Gastroesophageal sphincter (tissue), 4 donors: ENCODE measurements around the gene MTMR12. TPM values are rescaled to one million over a fixed set of nuclear protein-coding genes. Genes with fewer than 3 reads are reported as not detected.

ENCODE experiments used
- ATAC-seq: fragments of 150-250 bp; one replicate; pipeline ENCODE4 v1.9.1; 2016; ENCODE audit warnings: mild to moderate bottlenecking, moderate library complexity
- H3K27ac ChIP-seq, 4 donors: fragments of 200-600 bp; sonication (generic) in 3 of 4; 1 replicate in 3 of 4; 2 replicates in 1 of 4; pipeline ENCODE4 v1.5.1; 2016 to 2019
- H3K27me3 ChIP-seq: fragments of 200-600 bp; sonication (generic); one replicate; pipeline ENCODE4 v1.5.1; 2019
- H3K36me3 ChIP-seq, 2 donors: fragments of 200-600 bp; sonication (generic); one replicate each; pipeline ENCODE4 v1.5.1; 2019; ENCODE audit warnings: control low read depth in 1 of 2
- H3K4me1 ChIP-seq, 3 donors: fragments of 200-600 bp; sonication (generic); 1 replicate in 2 of 3; 2 replicates in 1 of 3; pipeline ENCODE4 v1.5.1; 2016 to 2019; ENCODE audit warnings: control low read depth in 2 of 3
- H3K4me3 ChIP-seq, 2 donors: fragments of 200-600 bp; sonication (generic); one replicate each; pipeline ENCODE4 v1.5.1; 2019; ENCODE audit warnings: mild to moderate bottlenecking in 1 of 2, moderate library complexity in 1 of 2
- H3K9me3 ChIP-seq, 3 donors: fragments of 200-600 bp; sonication (generic); one replicate each; pipeline ENCODE4 v1.5.1; 2017 to 2019; ENCODE audit warnings: control low read depth in 2 of 3
- CTCF ChIP-seq, 4 experiments: fragments of 200-600 bp in 2 of 4; fragments of 450-650 bp in 2 of 4; sonication (generic) in 1 of 4; IDR thresholded peaks; one replicate each; pipeline ENCODE4 v1.5.1; 2017 to 2019; ENCODE audit warnings: antibody characterized with exemption in 4 of 4, mild to moderate bottlenecking in 2 of 4, moderate library complexity in 2 of 4
- EP300 ChIP-seq: sonication (generic); formaldehyde crosslinking; IDR thresholded peaks from one replicate; pipeline ENCODE4 v1.6.1; 2017; ENCODE audit warnings: antibody characterized with exemption, mild to moderate bottlenecking
- POLR2A ChIP-seq, 2 donors: fragments of 450-650 bp; IDR thresholded peaks; one replicate each; pipeline ENCODE4 v1.6.1; 2017; ENCODE audit warnings: antibody characterized with exemption in 2 of 2, mild to moderate bottlenecking in 2 of 2, moderate library complexity in 1 of 2
- POLR2AphosphoS5 ChIP-seq: sonication (generic); formaldehyde crosslinking; IDR thresholded peaks from one replicate; pipeline ENCODE4 v1.6.1; 2017; ENCODE audit warnings: antibody characterized with exemption
- WGBS, 2 donors: methylation state at CpG; one replicate each; pipeline ENCODE4 v1.1.5; 2018; ENCODE audit warnings: low coverage in 1 of 2; 5-methylcytosine and 5-hydroxymethylcytosine counted together
- small RNA-seq, 4 donors: library from RNA; depleted of rRNA; stranded (forward); fragments of <200 nt; gene quantifications; one replicate each; pipeline ENCODE3, GENCODE V24; 2016
- total RNA-seq, 4 donors: library from RNA; depleted of rRNA; stranded (reverse); fragments of >200 nt; gene quantifications; one replicate each; pipeline ENCODE4 v1.1.0, GENCODE V29; 2016

MTMR12 gene
- total RNA-seq, 4 donors from 2014 or later, result 44.2 to 98.9 (median 68.5) TPM

DNA sequence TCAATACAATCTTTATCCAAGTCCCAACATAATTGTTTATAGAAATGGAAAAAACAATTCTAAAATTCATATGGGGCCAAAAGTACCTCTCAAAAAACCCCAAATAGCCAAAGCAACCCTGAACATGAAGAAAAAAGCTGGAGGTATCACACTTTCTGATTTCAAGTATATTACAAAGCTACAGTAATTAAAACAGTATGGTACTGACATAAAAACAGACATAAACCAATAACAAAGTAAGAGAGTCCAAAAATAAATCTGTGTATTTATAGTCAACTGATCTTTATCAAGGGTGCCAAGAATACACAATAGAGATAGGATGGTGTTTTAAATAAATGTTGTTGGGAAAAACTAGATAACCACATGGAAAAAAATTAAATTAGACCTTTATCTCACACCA lies 125.1 kb downstream of the MTMR12 start:
- Histone ChIP-seq H3K4me1 (peaks cover 0 to under 1% (median 0%) of the 10 kb centered on the region in 3 donors), H3K4me3 (no peak overlapping the region), H3K27ac (no peak overlapping the region), H3K27me3 (no peaks in the 10 kb centered on the region), H3K9me3 (no peaks in the 10 kb centered on the region), H3K36me3 (no peaks in the 10 kb centered on the region)
- TF ChIP-seq CTCF (IDR thresholded peaks at IDR 0.05) (no peak), EP300 (no peak), POLR2A (IDR thresholded peaks at IDR 0.05) (no peak), POLR2AphosphoS5 (no peak)
- ATAC-seq, result no peak

- ATAC-seq, result no peak
- no peaks in the 10 kb centered on the region for H3K9me3 ChIP-seq
- no peak for TF ChIP-seq POLR2AphosphoS5
- TF ChIP-seq CTCF (IDR thresholded peaks at IDR 0.05), result no peak
- TF ChIP-seq POLR2A (IDR thresholded peaks at IDR 0.05), result no peak
- TF ChIP-seq EP300, result no peak
- H3K27ac ChIP-seq, result no peak overlapping the region
- no peaks in the 10 kb centered on the region for H3K27me3 ChIP-seq
- H3K4me1 ChIP-seq, result no peaks in the 10 kb centered on the region
- 83 to 87% methylated on average over 3 to 4 of the region's 5 CpGs for WGBS, 2 donors
- H3K4me3 ChIP-seq, result no peak overlapping the region
- H3K36me3 ChIP-seq, result no peaks in the 10 kb centered on the region
Observed at GRCh38 chr5:32182463-32183063, 130.2 kb downstream of the MTMR12 start.

Small RNAs within 50 kb of the gene (small RNA-seq; reads per million reads assigned to genes)
- gene RNU6-1079P (0 to 0.27 (median 0) reads per million in 4 donors), gene RNU6-378P (0 reads per million in 4 donors)

Other genes starting within 250 kb of the MTMR12 start
- gene GOLPH3, start 138.6 kb downstream of the MTMR12 start, total RNA-seq, result 100 to 1,000 TPM; 144 to 277 (median 203) TPM
- 100 to 1,000 TPM in 2 of 4 donors, 10 to 100 TPM in 2; 92.9 to 108 (median 100) TPM for gene ZFR, start 131.8 kb upstream of the MTMR12 start, total RNA-seq